BJ (cell line): Measurements from ENCODE around the gene NTPCR. TPM values are rescaled to one million over a fixed set of nuclear protein-coding genes. Genes with fewer than 3 reads are reported as not detected.

Source experiments
- CTCF ChIA-PET: fragments of 350-600 bp; formaldehyde crosslinking; extraction: SDS; loops from one replicate; lab custom pipeline; 2021; ENCODE audit warnings: antibody characterized with exemption, inconsistent platforms; lab: Yijun Ruan, JAX
- POLR2A ChIA-PET: fragments of 300-600 bp; sonication (Branson Sonifier 250); formaldehyde crosslinking; extraction: SDS; loops from one replicate; lab custom pipeline; 2021; ENCODE audit warnings: antibody characterized with exemption; lab: Charles Lee
- DNase-seq: peaks from one replicate; pipeline ENCODE4 v3.0.0-alpha.2; 2011; ENCODE audit warnings: low read depth
- H3K27me3 ChIP-seq: 2 replicates; pipeline ENCODE4 v1.6.0; 2011; ENCODE audit warnings: low read length; ENCODE audit not compliant: control insufficient read depth, insufficient read depth
- H3K36me3 ChIP-seq: 2 replicates; pipeline ENCODE4 v1.5.1; 2011; ENCODE audit warnings: low read length; ENCODE audit not compliant: control insufficient read depth, insufficient read depth
- H3K4me3 ChIP-seq: 2 replicates; pipeline ENCODE4 v1.5.1; 2011; ENCODE audit warnings: low read depth, mild to moderate bottlenecking, control low read depth, low read length
- CTCF ChIP-seq: IDR thresholded peaks from 2 replicates; pipeline ENCODE4 v1.5.1; 2011; ENCODE audit warnings: low read depth, mild to moderate bottlenecking, control low read depth, inconsistent platforms, low read length, moderate library complexity; ENCODE audit not compliant: insufficient read depth
- polyA plus RNA-seq: library from polyadenylated mRNA; depleted of rRNA; stranded (reverse); fragments of >200 nt; gene quantifications from 2 replicates; pipeline ENCODE4 v1.2.3, GENCODE V29; 2011

NTPCR gene
- polyA plus RNA-seq, 1 experiment, result 23.4 TPM

GRCh38 chr1:232943679-232944252, 6.6 kb upstream of the NTPCR start:
- no peak for TF ChIP-seq CTCF
- POLR2A ChIA-PET, result no interaction called here
- no peaks in the 10 kb centered on the region for H3K36me3 ChIP-seq
- DNase-seq, result no peak
- no peak overlapping the region for H3K4me3 ChIP-seq
- CTCF ChIA-PET, result interaction anchor here (0.7 to 1.5 kb wide), 4 partner anchors 9 to 1738 kb away, joined by 3 read pairs; no protein-coding TSS in a partner anchor
- no peaks in the 10 kb centered on the region; the same call in 1 of the 2 replicates for H3K27me3 ChIP-seq

- Histone ChIP-seq H3K36me3 (no peaks in the 10 kb centered on the region), H3K4me3 (no peak overlapping the region), H3K27me3 (no peaks in the 10 kb centered on the region; the same call in 1 of the 2 replicates)
- no peak for TF ChIP-seq CTCF
- DNase-seq, result no peak
- ChIA-PET CTCF (interaction anchor here (0.7 to 1.5 kb wide), 3 partner anchors 9 to 1739 kb away, joined by 3 read pairs; no protein-coding TSS in a partner anchor), POLR2A (no interaction called here)
These were observed 6.1 kb upstream of the NTPCR start for GRCh38 chr1:232944347-232944746.

- no peak for TF ChIP-seq CTCF
- no peaks in the 10 kb centered on the region; the same call in 1 of the 2 replicates for H3K27me3 ChIP-seq
- DNase-seq, result no peak
- POLR2A ChIA-PET, result no interaction called here
- H3K36me3 ChIP-seq, result no peaks in the 10 kb centered on the region
- H3K4me3 ChIP-seq, result peak overlapping the region; percentile 86
- CTCF ChIA-PET, result no interaction called here
These were observed 695 bp upstream of the NTPCR start for GRCh38 chr1:232949636-232950196.

GRCh38 chr1:232951180-232951579, 769 bp downstream of the NTPCR start:
- DNase-seq, result no peak
- ChIA-PET CTCF (interaction anchor here (1.1 kb wide), 1 partner anchor 12 kb away, joined by 3 read pairs; no protein-coding TSS in a partner anchor), POLR2A (interaction anchor here (0.7 kb wide), 1 partner anchor 79 kb away, joined by 22 read pairs; no protein-coding TSS in a partner anchor)
- H3K4me3 ChIP-seq, result peak overlapping the region; percentile 86
- no peaks in the 10 kb centered on the region; the same call in 1 of the 2 replicates for H3K27me3 ChIP-seq
- no peak for TF ChIP-seq CTCF
- no peaks in the 10 kb centered on the region for H3K36me3 ChIP-seq

- Histone ChIP-seq H3K27me3 (no peaks in the 10 kb centered on the region; the same call in 1 of the 2 replicates), H3K4me3 (no peak overlapping the region; the same call in 1 of the 2 replicates), H3K36me3 (no peaks in the 10 kb centered on the region)
- TF ChIP-seq CTCF, result no peak
- CTCF ChIA-PET, result interaction anchor here (0.6 to 2.1 kb wide), 4 partner anchors 11 to 206 kb away, joined by 3 to 7 read pairs (median 4); no protein-coding TSS in a partner anchor
- DNase-seq, result no peak
- POLR2A ChIA-PET, result interaction anchor here (0.7 kb wide), 1 partner anchor 79 kb away, joined by 22 read pairs; no protein-coding TSS in a partner anchor
These were observed 1.2 kb downstream of the NTPCR start for GRCh38 chr1:232951605-232952004.
